GM19395 (cell line): ENCODE data around the gene ST8SIA2.

ENCODE experiments used
- ATAC-seq: cut with Tn5 transposase; IDR thresholded peaks from one replicate; pipeline ENCODE4 v1.9.1; 2021; ENCODE audit warnings: mild to moderate bottlenecking, moderate library complexity; ENCODE audit not compliant: unreplicated experiment

Gene ST8SIA2

GRCh38 chr15:92395098-92395635 is 1.5 kb downstream of the ST8SIA2 start:
- no peak for ATAC-seq

- ATAC-seq: no peak
Measured at GRCh38 chr15:92399271-92399950, 5.7 kb downstream of the ST8SIA2 start.

GRCh38 chr15:92400573-92400972 is 6.9 kb downstream of the ST8SIA2 start:
- no peak for ATAC-seq

GRCh38 chr15:92400980-92401787 is 7.5 kb downstream of the ST8SIA2 start:
- ATAC-seq: no peak

GRCh38 chr15:92402751-92403150 is 9.1 kb downstream of the ST8SIA2 start:
- no peak for ATAC-seq

GRCh38 chr15:92405942-92406341 is 12.3 kb downstream of the ST8SIA2 start:
- ATAC-seq: no peak

- no peak for ATAC-seq
Measured at GRCh38 chr15:92407321-92407720, 13.6 kb downstream of the ST8SIA2 start.

- ATAC-seq: no peak
Measured at GRCh38 chr15:92407916-92408315, 14.2 kb downstream of the ST8SIA2 start.

- no peak for ATAC-seq
Measured at GRCh38 chr15:92409006-92409405, 15.3 kb downstream of the ST8SIA2 start.

- ATAC-seq: no peak
Measured at GRCh38 chr15:92409521-92409920, 15.8 kb downstream of the ST8SIA2 start.

GRCh38 chr15:92410537-92410936 is 16.9 kb downstream of the ST8SIA2 start:
- no peak for ATAC-seq

GRCh38 chr15:92411256-92411655 is 17.6 kb downstream of the ST8SIA2 start:
- no peak for ATAC-seq

- no peak for ATAC-seq
Measured at GRCh38 chr15:92413510-92413909, 19.8 kb downstream of the ST8SIA2 start.

GRCh38 chr15:92415639-92416297 is 22.1 kb downstream of the ST8SIA2 start:
- no peak for ATAC-seq

GRCh38 chr15:92416557-92416956 is 22.9 kb downstream of the ST8SIA2 start:
- no peak for ATAC-seq

GRCh38 chr15:92417716-92418115 is 24.0 kb downstream of the ST8SIA2 start:
- no peak for ATAC-seq

- ATAC-seq: no peak
Measured at GRCh38 chr15:92418864-92419263, 25.2 kb downstream of the ST8SIA2 start.

GRCh38 chr15:92421976-92422375 is 28.3 kb downstream of the ST8SIA2 start:
- no peak for ATAC-seq

- no peak for ATAC-seq
Measured at GRCh38 chr15:92425578-92426225, 32.0 kb downstream of the ST8SIA2 start.

GRCh38 chr15:92429378-92430068 is 35.8 kb downstream of the ST8SIA2 start:
- ATAC-seq: no peak

GRCh38 chr15:92430069-92430440 is 36.4 kb downstream of the ST8SIA2 start:
- no peak for ATAC-seq
